ENCODE data around the gene ASB2. TPM values are rescaled to one million over a fixed set of nuclear protein-coding genes. Genes with fewer than 3 reads are reported as not detected.

ASB2 gene
- total and polyA plus RNA-seq, 10 donors: 6.6 to 18.0 (median 11.3) TPM

GRCh38 chr14:93949511-93950075, 26.8 kb downstream of the ASB2 start:
- Histone ChIP-seq H3K4me1 (peaks cover 5 to 34% (median 16%) of the 10 kb centered on the region in 6 donors), H3K27ac (no peak overlapping the region), H3K4me3 (no peak overlapping the region), H3K36me3 (peaks cover 0 to 51% (median 11%) of the 10 kb centered on the region in 6 donors), H3K27me3 (replicated peaks in 1 of 7) (no peaks in the 10 kb centered on the region), H3K9me3 (no peaks in the 10 kb centered on the region)
- 91 to 99% (median 93%) methylated on average over 5 to 13 of the region's 13 CpGs for WGBS, 5 donors
- TF ChIP-seq CTCF (IDR thresholded peaks at IDR 0.05 in 8 of 11, conservative IDR thresholded peaks at IDR 0.05 in 3 of 11) (no peak), POLR2AphosphoS5 (IDR thresholded peaks at IDR 0.05) (no peak), POLR2A (IDR thresholded peaks at IDR 0.05) (no peak)
- intact Hi-C loops (cut with DNase I; ENCODE audit: low total_unique reads): no loop called here
- no peak for DNase-seq

- WGBS, 5 donors: 89 to 93% (median 91%) methylated on average over 19 of the region's 19 CpGs
- Histone ChIP-seq H3K9me3 (no peaks in the 10 kb centered on the region), H3K27ac (no peak overlapping the region), H3K36me3 (peaks cover 0 to 74% (median 11%) of the 10 kb centered on the region in 6 donors), H3K4me1 (peaks cover 0 to 13% (median 0%) of the 10 kb centered on the region in 6 donors), H3K27me3 (replicated peaks in 1 of 7) (no peaks in the 10 kb centered on the region), H3K4me3 (no peak overlapping the region)
- no peak for DNase-seq
- no peak for TF ChIP-seq CTCF (IDR thresholded peaks at IDR 0.05 in 8 of 11, conservative IDR thresholded peaks at IDR 0.05 in 3 of 11)
- TF ChIP-seq POLR2AphosphoS5 (IDR thresholded peaks at IDR 0.05): no peak
- TF ChIP-seq POLR2A (IDR thresholded peaks at IDR 0.05): no peak
- intact Hi-C loops (cut with DNase I; ENCODE audit: low total_unique reads): no loop called here
Observed at GRCh38 chr14:93947282-93947681, 29.1 kb downstream of the ASB2 start.

GRCh38 chr14:93946541-93947090, 29.8 kb downstream of the ASB2 start:
- Histone ChIP-seq H3K36me3 (peaks cover 0 to 77% (median 11%) of the 10 kb centered on the region in 6 donors), H3K27ac (no peak overlapping the region), H3K9me3 (no peaks in the 10 kb centered on the region), H3K4me1 (peaks cover 0 to 7% (median 0%) of the 10 kb centered on the region in 6 donors), H3K4me3 (no peak overlapping the region), H3K27me3 (replicated peaks in 1 of 7) (no peaks in the 10 kb centered on the region)
- DNase-seq: no peak
- TF ChIP-seq POLR2AphosphoS5 (IDR thresholded peaks at IDR 0.05) (no peak), CTCF (IDR thresholded peaks at IDR 0.05 in 8 of 11, conservative IDR thresholded peaks at IDR 0.05 in 3 of 11) (no peak), POLR2A (IDR thresholded peaks at IDR 0.05) (no peak)
- intact Hi-C loops (cut with DNase I; ENCODE audit: low total_unique reads): no loop called here
- 88 to 94% (median 93%) methylated on average over 7 of the region's 7 CpGs for WGBS, 5 donors

- no peak overlapping the region for H3K27ac ChIP-seq
Observed at GRCh38 chr14:93946104-93946503, 30.3 kb downstream of the ASB2 start.

More at GRCh38 chr14:93946104-93946503, 30.3 kb downstream of the ASB2 start:
- Histone ChIP-seq H3K27me3 (replicated peaks in 1 of 7) (no peaks in the 10 kb centered on the region), H3K4me3 (no peak overlapping the region), H3K9me3 (no peaks in the 10 kb centered on the region), H3K4me1 (peaks cover 0 to 2% (median 0%) of the 10 kb centered on the region in 6 donors), H3K36me3 (peaks cover 0 to 77% (median 11%) of the 10 kb centered on the region in 6 donors)
- intact Hi-C loops (cut with DNase I; ENCODE audit: low total_unique reads): no loop called here
- TF ChIP-seq CTCF (IDR thresholded peaks at IDR 0.05 in 8 of 11, conservative IDR thresholded peaks at IDR 0.05 in 3 of 11) (no peak), POLR2A (IDR thresholded peaks at IDR 0.05) (no peak), POLR2AphosphoS5 (IDR thresholded peaks at IDR 0.05) (no peak)
- DNase-seq: no peak
- WGBS, 5 donors: 57 to 78% (median 67%) methylated on average over 6 of the region's 6 CpGs
